Measurements from ENCODE around the gene HGFAC.

HGFAC gene

DNA sequence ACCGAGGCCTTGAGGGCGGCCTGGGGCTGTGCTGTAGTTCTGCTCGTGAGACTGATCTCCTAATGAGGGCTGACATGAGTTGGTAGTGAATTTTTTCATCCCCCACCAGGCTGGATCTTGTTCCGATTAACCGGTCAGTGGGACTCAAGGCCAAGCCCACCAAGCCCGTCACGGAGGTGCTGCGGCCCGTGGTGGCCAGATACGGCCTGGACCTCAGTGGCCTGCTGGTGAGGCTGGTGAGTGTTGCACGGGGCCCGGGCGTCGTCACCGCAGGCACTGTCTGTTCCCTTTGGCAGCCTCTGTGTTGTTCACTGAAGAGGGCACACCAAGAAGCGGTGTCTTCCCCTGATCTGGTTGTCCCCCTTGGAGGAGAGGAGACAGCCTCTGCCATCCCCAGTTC, 18.4 kb upstream of the HGFAC start:
- Histone ChIP-seq H3K9me3 (ENCODE audit: control insufficient read depth, low read length) (no peaks in the 10 kb centered on the region), H3K4me2 (ENCODE audit: low read length) (no peak overlapping the region), H3K27me3 (ENCODE audit: control insufficient read depth, insufficient read depth, low read length) (no peaks in the 10 kb centered on the region), H3K36me3 (ENCODE audit: control insufficient read depth, insufficient read depth, low read length) (no peaks in the 10 kb centered on the region), H3K79me2 (no peaks in the 10 kb centered on the region), H3K9ac (no peak overlapping the region), H3K4me3 (ENCODE audit: low read depth, low read length) (no peak overlapping the region), H3K27ac (no peak overlapping the region), H2AFZ (no peak overlapping the region), H3K4me1 (no peaks in the 10 kb centered on the region)
- TF ChIP-seq, protein P1, sequence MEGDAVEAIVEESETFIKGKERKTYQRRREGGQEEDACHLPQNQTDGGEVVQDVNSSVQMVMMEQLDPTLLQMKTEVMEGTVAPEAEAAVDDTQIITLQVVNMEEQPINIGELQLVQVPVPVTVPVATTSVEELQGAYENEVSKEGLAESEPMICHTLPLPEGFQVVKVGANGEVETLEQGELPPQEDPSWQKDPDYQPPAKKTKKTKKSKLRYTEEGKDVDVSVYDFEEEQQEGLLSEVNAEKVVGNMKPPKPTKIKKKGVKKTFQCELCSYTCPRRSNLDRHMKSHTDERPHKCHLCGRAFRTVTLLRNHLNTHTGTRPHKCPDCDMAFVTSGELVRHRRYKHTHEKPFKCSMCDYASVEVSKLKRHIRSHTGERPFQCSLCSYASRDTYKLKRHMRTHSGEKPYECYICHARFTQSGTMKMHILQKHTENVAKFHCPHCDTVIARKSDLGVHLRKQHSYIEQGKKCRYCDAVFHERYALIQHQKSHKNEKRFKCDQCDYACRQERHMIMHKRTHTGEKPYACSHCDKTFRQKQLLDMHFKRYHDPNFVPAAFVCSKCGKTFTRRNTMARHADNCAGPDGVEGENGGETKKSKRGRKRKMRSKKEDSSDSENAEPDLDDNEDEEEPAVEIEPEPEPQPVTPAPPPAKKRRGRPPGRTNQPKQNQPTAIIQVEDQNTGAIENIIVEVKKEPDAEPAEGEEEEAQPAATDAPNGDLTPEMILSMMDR (IDR thresholded peaks at IDR 0.05) = no peak

DNA sequence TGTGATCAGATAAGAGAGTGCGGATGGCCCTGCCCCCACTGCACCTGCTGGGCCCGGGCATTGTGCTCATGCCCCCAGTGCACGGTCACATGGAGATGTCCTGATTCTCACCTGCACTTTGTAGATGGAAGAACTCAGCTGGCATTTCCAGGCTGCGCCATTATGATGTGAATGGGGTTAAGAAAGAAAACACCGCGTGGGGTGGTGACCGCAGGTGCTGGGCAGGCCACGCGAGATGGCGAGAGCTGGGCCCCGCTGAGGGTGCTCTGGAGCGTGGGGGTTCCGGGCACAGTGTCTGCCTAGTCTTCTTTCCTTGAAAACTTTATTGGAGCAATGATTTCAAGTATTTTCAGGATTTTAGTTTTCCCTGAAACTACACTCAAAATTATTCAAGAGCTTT, 17.8 kb upstream of the HGFAC start:
- Histone ChIP-seq H3K27me3 (ENCODE audit: control insufficient read depth, insufficient read depth, low read length) (no peaks in the 10 kb centered on the region), H3K4me1 (no peaks in the 10 kb centered on the region), H2AFZ (no peak overlapping the region), H3K4me2 (ENCODE audit: low read length) (no peak overlapping the region), H3K79me2 (no peaks in the 10 kb centered on the region), H3K36me3 (ENCODE audit: control insufficient read depth, insufficient read depth, low read length) (no peaks in the 10 kb centered on the region), H3K9ac (no peak overlapping the region), H3K27ac (no peak overlapping the region), H3K4me3 (ENCODE audit: low read depth, low read length) (no peak overlapping the region), H3K9me3 (ENCODE audit: control insufficient read depth, low read length) (no peaks in the 10 kb centered on the region)
- TF ChIP-seq, protein P1 (IDR thresholded peaks at IDR 0.05) = no peak

DNA sequence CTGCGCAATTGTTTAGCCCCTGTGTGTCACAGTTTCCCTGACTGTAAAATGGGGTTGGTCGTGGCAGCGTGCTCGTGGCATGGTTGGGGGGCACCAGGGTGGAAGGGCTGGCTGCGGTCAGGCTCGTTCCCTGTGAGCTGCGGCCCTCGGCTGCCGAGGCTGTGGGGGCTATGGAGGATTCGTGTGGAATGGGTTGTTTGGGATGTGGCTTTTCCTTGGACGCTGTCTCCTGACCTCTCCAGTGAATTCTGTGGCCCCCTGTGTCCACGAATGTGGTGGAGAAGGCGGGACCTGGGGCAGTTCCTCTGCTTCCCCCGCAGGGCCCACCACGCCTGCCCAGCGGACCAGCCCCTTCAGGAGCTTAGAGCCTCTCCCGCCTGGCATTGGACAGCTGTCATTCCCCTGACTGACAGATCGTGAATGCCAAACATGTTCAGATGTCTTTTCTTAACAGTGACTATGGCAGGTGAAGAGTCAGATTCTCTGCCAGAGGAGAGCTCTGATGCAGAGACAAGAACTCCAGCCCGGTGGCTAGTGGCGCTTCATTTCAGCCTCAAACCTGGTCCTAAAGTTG, 17.2 kb upstream of the HGFAC start:
- H3K27me3 ChIP-seq (ENCODE audit: control insufficient read depth, insufficient read depth, low read length) = no peaks in the 10 kb centered on the region
- no peaks in the 10 kb centered on the region for H3K36me3 ChIP-seq (ENCODE audit: control insufficient read depth, insufficient read depth, low read length)
- H3K4me2 ChIP-seq (ENCODE audit: low read length) = no peak overlapping the region
- TF ChIP-seq, protein P1 (IDR thresholded peaks at IDR 0.05) = no peak
- H2AFZ ChIP-seq = no peak overlapping the region
- no peak overlapping the region for H3K9ac ChIP-seq
- no peaks in the 10 kb centered on the region for H3K9me3 ChIP-seq (ENCODE audit: control insufficient read depth, low read length)
- H3K4me1 ChIP-seq = no peaks in the 10 kb centered on the region
- no peak overlapping the region for H3K4me3 ChIP-seq (ENCODE audit: low read depth, low read length)
- no peak overlapping the region for H3K27ac ChIP-seq
- H3K79me2 ChIP-seq = no peaks in the 10 kb centered on the region

DNA sequence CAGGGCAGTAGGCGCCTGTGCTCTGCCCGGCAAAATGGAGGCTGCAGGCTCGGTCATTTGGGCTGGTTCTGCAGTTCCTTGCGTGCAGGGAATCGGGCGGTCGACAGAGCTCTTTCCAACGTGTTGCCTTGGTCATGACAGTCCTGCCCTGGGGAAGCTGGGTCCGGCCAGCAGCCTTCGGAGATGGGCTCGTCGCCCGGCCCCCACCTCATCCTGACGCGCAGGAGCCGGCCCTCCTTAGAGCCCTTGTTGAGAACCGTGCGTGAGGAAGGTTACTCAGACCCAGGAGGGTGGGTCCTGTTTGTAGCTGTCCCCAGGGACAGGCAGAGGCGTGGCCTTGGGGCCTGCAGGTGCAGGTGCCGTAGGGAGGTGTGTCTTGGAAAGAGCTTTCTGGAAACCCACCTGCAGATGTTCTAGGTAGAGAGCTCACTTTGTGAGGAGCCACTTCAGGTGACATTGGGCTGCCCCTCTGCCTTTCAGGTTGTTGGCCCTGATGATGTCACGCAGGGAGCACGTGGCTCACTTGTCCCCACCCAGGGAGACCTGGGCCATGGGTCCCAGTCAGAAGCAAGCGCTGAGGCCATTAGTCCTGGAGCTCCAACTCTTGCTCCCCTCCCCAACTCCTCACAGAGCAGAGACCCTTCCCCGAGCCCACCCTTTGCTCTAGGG, 15.2 kb upstream of the HGFAC start:
- Histone ChIP-seq H3K9ac (no peak overlapping the region), H3K27me3 (ENCODE audit: control insufficient read depth, insufficient read depth, low read length) (no peaks in the 10 kb centered on the region), H3K27ac (no peak overlapping the region), H3K4me3 (ENCODE audit: low read depth, low read length) (no peak overlapping the region), H3K9me3 (ENCODE audit: control insufficient read depth, low read length) (no peaks in the 10 kb centered on the region), H3K4me2 (ENCODE audit: low read length) (no peak overlapping the region), H3K79me2 (no peaks in the 10 kb centered on the region), H2AFZ (no peak overlapping the region), H3K4me1 (no peaks in the 10 kb centered on the region), H3K36me3 (ENCODE audit: control insufficient read depth, insufficient read depth, low read length) (no peaks in the 10 kb centered on the region)
- TF ChIP-seq, protein P1 (IDR thresholded peaks at IDR 0.05) = no peak

DNA sequence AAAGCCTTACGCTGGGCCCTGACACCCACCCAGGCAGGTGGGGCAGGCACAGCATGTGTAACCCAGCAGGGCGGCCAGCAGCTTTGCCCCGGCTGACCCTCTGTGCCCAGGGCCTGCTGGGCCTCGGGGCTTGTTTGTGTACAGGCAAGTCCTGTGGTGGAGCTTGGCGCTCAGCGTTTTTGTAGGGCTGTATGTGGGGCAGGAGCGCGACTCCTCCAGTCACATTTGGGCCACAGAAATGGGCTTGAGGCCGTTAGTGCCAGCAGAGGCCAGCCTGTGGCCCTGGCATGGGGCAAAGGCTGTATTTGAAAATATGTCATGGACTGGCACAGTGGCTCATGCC, 14.7 kb upstream of the HGFAC start:
- Histone ChIP-seq H3K9me3 (ENCODE audit: control insufficient read depth, low read length) (no peaks in the 10 kb centered on the region), H3K79me2 (no peaks in the 10 kb centered on the region), H3K36me3 (ENCODE audit: control insufficient read depth, insufficient read depth, low read length) (no peaks in the 10 kb centered on the region), H3K4me3 (ENCODE audit: low read depth, low read length) (no peak overlapping the region), H3K4me1 (no peaks in the 10 kb centered on the region), H3K27me3 (ENCODE audit: control insufficient read depth, insufficient read depth, low read length) (no peaks in the 10 kb centered on the region), H3K4me2 (ENCODE audit: low read length) (no peak overlapping the region), H3K9ac (no peak overlapping the region), H3K27ac (no peak overlapping the region), H2AFZ (no peak overlapping the region)
- TF ChIP-seq, protein P1 (IDR thresholded peaks at IDR 0.05) = no peak

Data from parathyroid adenoma (tissue), 2 donors.